HCT116 (cell line): ENCODE results near the gene SENP8. TPM values are rescaled to one million over a fixed set of nuclear protein-coding genes. Genes with fewer than 3 reads are reported as not detected.

Experiments
- ATAC-seq: fragments of 200-7000 bp; cut with Tn5 transposase; 2 replicates; pipeline ENCODE4 v1.9.1; 2020; ENCODE audit warnings: mild to moderate bottlenecking, moderate library complexity
- BruUV-seq: library from RNA; stranded (reverse); fragments of 400-500 nt; replicated peaks from 2 replicates; lab custom pipeline; 2021; lab: Mats Ljungman, UMichigan
- CTCF ChIA-PET: fragments of 300-600 bp; sonication (Branson Sonifier 250); formaldehyde crosslinking; loops from one replicate; lab custom pipeline; 2021; ENCODE audit warnings: antibody characterized with exemption; lab: Charles Lee
- POLR2A ChIA-PET: fragments of 300-600, 350-600 bp; sonication (Branson Sonifier 250); formaldehyde crosslinking; loops from one replicate; lab custom pipeline; 2021; ENCODE audit warnings: antibody characterized with exemption; lab: Charles Lee
- RAD21 ChIA-PET, 2 experiments: fragments of 300-600 bp; sonication (Branson Sonifier 250); formaldehyde crosslinking; loops; one replicate each; lab custom pipeline; 2023; ENCODE audit warnings: low total read pairs in 2 of 2; ENCODE audit not compliant: uncharacterized antibody in 2 of 2, unreplicated experiment in 2 of 2, low non-redundant PET in 1 of 2; lab: Charles Lee
- DNase-seq: peaks from one replicate; pipeline ENCODE4 v3.0.0-alpha.2; 2010; ENCODE audit warnings: low read depth, low spot score
- H2AFZ ChIP-seq: fragments of 200-600 bp; shearing (Covaris generic), sonication (generic); 2 replicates; pipeline ENCODE4 v1.6.1; 2017; ENCODE audit warnings: low read depth, mixed run types, mixed read lengths, antibody characterized with exemption, low read length; ENCODE audit not compliant: poor library complexity, severe bottlenecking
- H3K27ac ChIP-seq: 2 replicates; pipeline ENCODE4 v1.5.1; 2012; ENCODE audit warnings: low read depth, low read length
- H3K27me3 ChIP-seq: fragments of 200-600 bp; sonication (generic); 2 replicates; pipeline ENCODE4 v1.6.1; 2016; ENCODE audit warnings: mixed run types, low read length, mixed read lengths; ENCODE audit not compliant: insufficient read depth
- H3K36me3 ChIP-seq, 2 experiments: fragments of 200-500 bp in 1 of 2; fragments of 200-600 bp in 1 of 2; sonication (Bioruptor generic) in 1 of 2; sonication (generic) in 1 of 2; 2 replicates each; pipeline versions ENCODE4 v1.5.1 to v1.6.1; 2014 to 2016; ENCODE audit warnings: low read length in 2 of 2, inconsistent platforms in 1 of 2, mixed read lengths in 1 of 2, mixed run types in 1 of 2; ENCODE audit not compliant: insufficient read depth in 2 of 2, control insufficient read depth in 1 of 2
- H3K4me1 ChIP-seq, 2 experiments: fragments of 200-600 bp in 1 of 2; sonication (generic) in 1 of 2; 2 replicates each; pipeline versions ENCODE4 v1.5.1 to v1.6.1; 2012 to 2017; ENCODE audit warnings: low read length in 2 of 2, inconsistent platforms in 1 of 2, mild to moderate bottlenecking in 1 of 2, mixed read lengths in 1 of 2, mixed run types in 1 of 2, moderate library complexity in 1 of 2; ENCODE audit not compliant: insufficient read depth in 2 of 2, control insufficient read depth in 1 of 2
- H3K4me2 ChIP-seq: fragments of 200-600 bp; sonication (generic); 2 replicates; pipeline ENCODE4 v1.6.1; 2017; ENCODE audit warnings: mixed run types, low read length, mixed read lengths
- H3K4me3 ChIP-seq, 2 experiments: fragments of 200-600 bp in 1 of 2; sonication (generic) in 1 of 2; replicated peaks in 1 of 2; 2 replicates each; pipeline ENCODE4 v1.5.1; 2011 to 2016; ENCODE audit warnings: low read length in 2 of 2, control low read depth in 1 of 2, low read depth in 1 of 2, mild to moderate bottlenecking in 1 of 2, mixed read lengths in 1 of 2, mixed run types in 1 of 2
- H3K79me2 ChIP-seq: fragments of 200-600 bp; sonication (generic); 2 replicates; pipeline ENCODE4 v1.6.1; 2017; ENCODE audit warnings: mild to moderate bottlenecking, mixed run types, low read length, moderate library complexity, mixed read lengths; ENCODE audit not compliant: insufficient read depth
- H3K9ac ChIP-seq: fragments of 200-600 bp; sonication (generic); 2 replicates; pipeline ENCODE4 v1.6.1; 2016; ENCODE audit warnings: low read length, mixed read lengths
- H3K9me2 ChIP-seq: fragments of 200-600 bp; sonication (generic), shearing (Covaris generic); 2 replicates; pipeline ENCODE4 v1.6.1; 2017; ENCODE audit warnings: mixed run types, mild to moderate bottlenecking, moderate library complexity; ENCODE audit not compliant: insufficient read depth
- H3K9me3 ChIP-seq, 2 experiments: fragments of 200-500 bp in 1 of 2; fragments of 200-600 bp in 1 of 2; sonication (Bioruptor generic) in 1 of 2; sonication (generic) in 1 of 2; 2 replicates each; pipeline ENCODE4 v1.6.1; 2014 to 2017; ENCODE audit warnings: low read length in 2 of 2, mixed read lengths in 2 of 2, inconsistent platforms in 1 of 2, low read depth in 1 of 2, mild to moderate bottlenecking in 1 of 2, mixed run types in 1 of 2, moderate library complexity in 1 of 2; ENCODE audit not compliant: control insufficient read depth in 1 of 2, insufficient read depth in 1 of 2
- H4K20me1 ChIP-seq: fragments of 200-600 bp; sonication (generic), shearing (Covaris generic); 2 replicates; pipeline ENCODE4 v1.6.1; 2017; ENCODE audit warnings: mixed run types, mild to moderate bottlenecking, moderate library complexity; ENCODE audit not compliant: insufficient read depth
- CBX3 ChIP-seq: IDR thresholded peaks from 2 replicates; pipeline ENCODE4 v1.6.1; 2012; ENCODE audit warnings: low read depth
- CEBPB ChIP-seq: IDR thresholded peaks from 2 replicates; pipeline ENCODE4 v1.6.1; 2012; ENCODE audit warnings: low read depth
- EGR1 ChIP-seq: IDR thresholded peaks from 2 replicates; pipeline ENCODE4 v1.6.1; 2012; ENCODE audit warnings: low read depth
- EZH2 ChIP-seq: fragments of 200-600 bp; sonication (generic); IDR thresholded peaks from 2 replicates; pipeline ENCODE4 v1.6.1; 2017; ENCODE audit warnings: antibody characterized with exemption, mixed run types
- EZH2phosphoT487 ChIP-seq: fragments of 200-600 bp; IDR thresholded peaks from 2 replicates; pipeline ENCODE4 v1.6.1; 2018; ENCODE audit warnings: antibody characterized with exemption, borderline replicate concordance
- FOSL1 ChIP-seq: IDR thresholded peaks from 2 replicates; pipeline ENCODE4 v1.6.1; 2012; ENCODE audit warnings: low read depth
- JUND ChIP-seq: IDR thresholded peaks from 2 replicates; pipeline ENCODE4 v1.6.1; 2012
- POLR2A ChIP-seq: IDR thresholded peaks from 2 replicates; pipeline ENCODE4 v1.7.0; 2011; ENCODE audit warnings: borderline replicate concordance; ENCODE audit not compliant: insufficient read depth, insufficient read length; ENCODE audit errors: extremely low read depth
- RAD21 ChIP-seq: IDR thresholded peaks from 2 replicates; pipeline ENCODE4 v1.6.1; 2012; ENCODE audit warnings: low read depth, mild to moderate bottlenecking
- SIN3A ChIP-seq: IDR thresholded peaks from 2 replicates; pipeline ENCODE4 v1.6.1; 2012; ENCODE audit warnings: low read depth
- SP1 ChIP-seq: IDR thresholded peaks from 2 replicates; pipeline ENCODE4 v1.6.1; 2012; ENCODE audit warnings: low read depth
- SRF ChIP-seq: IDR thresholded peaks from 2 replicates; pipeline ENCODE4 v1.6.1; 2012; ENCODE audit warnings: low read depth
- TCF7L2 ChIP-seq: IDR thresholded peaks from 2 replicates; pipeline ENCODE4 v1.7.0; 2011; ENCODE audit warnings: borderline replicate concordance, inconsistent platforms; ENCODE audit not compliant: insufficient read depth, insufficient read length; ENCODE audit errors: extremely low read depth
- YY1 ChIP-seq: IDR thresholded peaks from 2 replicates; pipeline ENCODE4 v1.6.1; 2011; ENCODE audit warnings: low read length, low read depth, moderate library complexity, mild to moderate bottlenecking; ENCODE audit not compliant: insufficient replicate concordance; ENCODE audit errors: extremely low read depth
- ZBTB33 ChIP-seq: IDR thresholded peaks from 2 replicates; pipeline ENCODE4 v1.6.1; 2011; ENCODE audit warnings: mild to moderate bottlenecking, low read length, moderate library complexity; ENCODE audit not compliant: insufficient replicate concordance; ENCODE audit errors: extremely low read depth
- ZFX ChIP-seq: fragments of 450-650 bp; IDR thresholded peaks from 2 replicates; pipeline ENCODE4 v1.6.1; 2017
- ZNF274 ChIP-seq: fragments of 200-500 bp; sonication (Bioruptor generic); IDR thresholded peaks from 2 replicates; pipeline ENCODE4 v1.6.1; 2014; ENCODE audit warnings: mild to moderate bottlenecking, low read depth, low read length, inconsistent platforms
- intact Hi-C: fragments of 100-400 bp; cut with micrococcal nuclease; formaldehyde crosslinking; loops from 2 replicates; pipeline ENCODE4 v1.10.0; 2022
- total RNA-seq: library from RNA; stranded (reverse); gene quantifications from one replicate; pipeline ENCODE4 v1.2.1, GENCODE V29; 2021; ENCODE audit not compliant: unreplicated experiment
- TF ChIP-seq, protein P1 (sequence below), 3 experiments: fragments of 200-600 bp in 1 of 3; sonication (generic) in 1 of 3; IDR thresholded peaks in 2 of 3; conservative IDR thresholded peaks in 1 of 3; 2 replicates each; pipeline ENCODE4 v1.5.1; 2012 to 2017; ENCODE audit warnings: low read depth in 2 of 3, low read length in 2 of 3, antibody characterized with exemption in 1 of 3, borderline replicate concordance in 1 of 3, control low read depth in 1 of 3, mild to moderate bottlenecking in 1 of 3, mixed read lengths in 1 of 3, mixed run types in 1 of 3, moderate library complexity in 1 of 3; ENCODE audit not compliant: insufficient read depth in 1 of 3
- TF ChIP-seq, protein P2 (sequence below): IDR thresholded peaks from 2 replicates; pipeline ENCODE4 v1.6.1; 2012

SENP8 gene
- total RNA-seq, 1 experiment from 2014 or later: 3.8 TPM

DNA sequence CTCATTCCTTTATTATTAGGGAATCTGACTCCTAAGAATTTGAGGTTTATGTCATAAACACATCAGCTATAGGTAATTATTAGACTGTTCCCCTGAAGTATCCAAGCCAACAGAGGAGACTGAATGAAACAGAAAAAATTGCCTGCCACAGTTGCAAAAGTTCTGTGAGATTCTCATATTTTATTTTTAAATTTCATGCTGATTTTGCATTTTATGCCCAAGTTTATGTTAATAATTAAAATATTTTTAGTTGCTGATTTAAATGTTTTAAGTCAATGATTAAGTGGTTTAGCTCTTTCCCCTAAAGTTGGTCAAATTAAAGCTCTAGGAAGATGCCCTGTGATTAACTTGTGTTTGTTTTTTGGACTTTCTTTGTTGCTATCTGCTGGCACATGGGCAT is 10.2 kb downstream of the SENP8 start:
- H4K20me1 ChIP-seq: no peaks in the 10 kb centered on the region
- H3K9me2 ChIP-seq: no peaks in the 10 kb centered on the region
- no peak overlapping the region for H2AFZ ChIP-seq
- DNase-seq (no peak), ATAC-seq (no peak)
- no peaks in the 10 kb centered on the region for H3K79me2 ChIP-seq
- H3K27ac ChIP-seq: no peak overlapping the region
- no peak overlapping the region for H3K4me3 ChIP-seq
- no peaks in the 10 kb centered on the region for H3K27me3 ChIP-seq
- CTCF ChIA-PET: no interaction called here
- no peak overlapping the region for H3K9ac ChIP-seq
- no TSS peak for BruUV-seq
- H3K4me1 ChIP-seq: no peaks in the 10 kb centered on the region
- RAD21 ChIA-PET: no interaction called here
- H3K9me3 ChIP-seq: no peaks in the 10 kb centered on the region
- no peaks in the 10 kb centered on the region for H3K36me3 ChIP-seq
- no peak overlapping the region for H3K4me2 ChIP-seq
- intact Hi-C loops: no loop called here
- TF ChIP-seq YY1 (no peak), SRF (no peak)
- TF ChIP-seq, protein P1, sequence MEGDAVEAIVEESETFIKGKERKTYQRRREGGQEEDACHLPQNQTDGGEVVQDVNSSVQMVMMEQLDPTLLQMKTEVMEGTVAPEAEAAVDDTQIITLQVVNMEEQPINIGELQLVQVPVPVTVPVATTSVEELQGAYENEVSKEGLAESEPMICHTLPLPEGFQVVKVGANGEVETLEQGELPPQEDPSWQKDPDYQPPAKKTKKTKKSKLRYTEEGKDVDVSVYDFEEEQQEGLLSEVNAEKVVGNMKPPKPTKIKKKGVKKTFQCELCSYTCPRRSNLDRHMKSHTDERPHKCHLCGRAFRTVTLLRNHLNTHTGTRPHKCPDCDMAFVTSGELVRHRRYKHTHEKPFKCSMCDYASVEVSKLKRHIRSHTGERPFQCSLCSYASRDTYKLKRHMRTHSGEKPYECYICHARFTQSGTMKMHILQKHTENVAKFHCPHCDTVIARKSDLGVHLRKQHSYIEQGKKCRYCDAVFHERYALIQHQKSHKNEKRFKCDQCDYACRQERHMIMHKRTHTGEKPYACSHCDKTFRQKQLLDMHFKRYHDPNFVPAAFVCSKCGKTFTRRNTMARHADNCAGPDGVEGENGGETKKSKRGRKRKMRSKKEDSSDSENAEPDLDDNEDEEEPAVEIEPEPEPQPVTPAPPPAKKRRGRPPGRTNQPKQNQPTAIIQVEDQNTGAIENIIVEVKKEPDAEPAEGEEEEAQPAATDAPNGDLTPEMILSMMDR (IDR thresholded peaks at IDR 0.05 in 2 of 3, conservative IDR thresholded peaks at IDR 0.05 in 1 of 3; ENCODE audit: borderline replicate concordance in 1 of 3, insufficient read depth in 1 of 3, low read depth in 2 of 3, low read length in 2 of 3): no peak
- TF ChIP-seq, all 23 proteins: peak for 0
- POLR2A ChIA-PET: no interaction called here

DNA sequence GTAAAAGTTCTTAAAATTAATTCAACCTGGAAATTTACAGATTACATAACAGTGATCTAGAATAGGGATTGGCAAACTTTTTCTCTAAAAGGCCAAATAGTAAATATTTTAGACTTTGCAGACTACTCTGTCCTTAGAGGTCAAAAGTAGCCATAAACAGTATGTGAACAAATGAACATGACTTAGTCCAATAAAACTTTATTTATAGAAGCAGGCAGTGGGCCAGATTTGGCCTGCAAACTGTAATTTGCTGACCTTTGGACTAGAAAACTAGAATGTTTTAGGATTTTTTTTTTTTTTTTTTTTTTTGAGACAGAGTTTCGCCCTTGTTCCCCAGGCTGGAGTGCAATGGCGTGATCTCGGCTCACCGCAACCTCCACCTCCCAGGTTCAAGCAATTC is 12.1 kb downstream of the SENP8 start:
- BruUV-seq: no TSS peak
- H2AFZ ChIP-seq: no peak overlapping the region
- no peak for TF ChIP-seq POLR2A
- no peak for TF ChIP-seq ZBTB33
- no peak for TF ChIP-seq ZFX
- no peak for TF ChIP-seq EZH2
- TF ChIP-seq EZH2phosphoT487: no peak
- TF ChIP-seq CBX3: no peak
- TF ChIP-seq CEBPB: no peak
- no peak for TF ChIP-seq YY1
- TF ChIP-seq FOSL1: no peak
- TF ChIP-seq TCF7L2: no peak
- TF ChIP-seq SP1: no peak
- TF ChIP-seq ZNF274: no peak
- no peak for TF ChIP-seq JUND
- no peak for TF ChIP-seq EGR1
- TF ChIP-seq, protein P2, sequence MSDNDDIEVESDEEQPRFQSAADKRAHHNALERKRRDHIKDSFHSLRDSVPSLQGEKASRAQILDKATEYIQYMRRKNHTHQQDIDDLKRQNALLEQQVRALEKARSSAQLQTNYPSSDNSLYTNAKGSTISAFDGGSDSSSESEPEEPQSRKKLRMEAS: no peak
- TF ChIP-seq SIN3A: no peak
- no peak for TF ChIP-seq RAD21

More for the DNA sequence above, 12.1 kb downstream of the SENP8 start:
- CTCF ChIA-PET: interaction anchor here (0.7 kb wide), 3 partner anchors 11 to 72 kb away, joined by 4 read pairs; partner anchors contain the start of genes MYO9A and SENP8
- no peak overlapping the region for H3K4me2 ChIP-seq
- intact Hi-C loops: no loop called here
- no peaks in the 10 kb centered on the region for H3K27me3 ChIP-seq
- no peaks in the 10 kb centered on the region for H3K9me3 ChIP-seq
- POLR2A ChIA-PET: interaction anchor here (1.3 kb wide), 1 partner anchor 12 kb away, joined by 3 read pairs; the partner anchor contains the start of gene SENP8
- H3K9me2 ChIP-seq: no peaks in the 10 kb centered on the region
- no peak overlapping the region for H3K9ac ChIP-seq
- H3K4me1 ChIP-seq: no peaks in the 10 kb centered on the region
- H3K4me3 ChIP-seq: no peak overlapping the region
- H4K20me1 ChIP-seq: no peaks in the 10 kb centered on the region
- H3K36me3 ChIP-seq: no peaks in the 10 kb centered on the region
- no peaks in the 10 kb centered on the region for H3K79me2 ChIP-seq
- ATAC-seq: no peak
- no peak overlapping the region for H3K27ac ChIP-seq
- DNase-seq: no peak
- RAD21 ChIA-PET: no interaction called here
